Rectal smooth muscle tissue (tissue), 1 donor: ENCODE results near the gene MVD.
"Not testable (repeated sequence)": the region's sequence is repeated elsewhere in the genome, so short reads cannot be mapped to it uniquely, and the experiment has no call there.

ENCODE experiments used
- H3K27ac ChIP-seq: one replicate; pipeline ENCODE4 v1.7.0; 2013; ENCODE audit warnings: low read depth, low read length, inconsistent platforms
- H3K27me3 ChIP-seq: one replicate; pipeline ENCODE4 v1.7.0; 2013; ENCODE audit warnings: low read length; ENCODE audit not compliant: control insufficient read depth, insufficient read depth
- H3K36me3 ChIP-seq: one replicate; pipeline ENCODE4 v1.7.0; 2013; ENCODE audit warnings: low read length; ENCODE audit not compliant: control insufficient read depth, insufficient read depth
- H3K4me1 ChIP-seq: one replicate; pipeline ENCODE4 v1.7.0; 2013; ENCODE audit warnings: low read length; ENCODE audit not compliant: control insufficient read depth, insufficient read depth
- H3K4me3 ChIP-seq: one replicate; pipeline ENCODE4 v1.7.0; 2013; ENCODE audit warnings: low read length
- H3K9ac ChIP-seq: one replicate; pipeline ENCODE4 v1.7.0; 2013; ENCODE audit warnings: low read length

MVD gene

DNA sequence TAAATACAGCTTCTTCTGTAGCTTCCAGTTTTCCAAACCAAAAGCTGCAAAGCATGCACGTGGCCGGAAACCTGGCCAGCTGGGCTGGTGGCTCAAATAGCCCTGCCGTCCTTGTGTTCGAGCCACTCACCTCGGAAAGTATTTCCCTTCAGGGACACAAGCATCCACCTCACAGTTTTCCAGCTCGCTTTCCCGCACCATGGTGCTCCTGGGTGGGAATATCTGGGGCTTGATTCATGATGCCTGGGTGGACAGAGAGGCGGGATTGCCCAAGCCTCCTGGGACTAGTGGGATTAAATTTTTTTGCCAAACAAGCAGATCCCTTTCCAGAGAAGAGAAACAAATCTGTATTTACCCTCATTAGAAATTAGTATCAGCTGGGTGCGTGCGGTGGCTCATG is 7.1 kb upstream of the MVD start:
- Histone ChIP-seq H3K4me1 (no peaks in the 10 kb centered on the region), H3K27ac (no peak overlapping the region), H3K36me3 (no peaks in the 10 kb centered on the region), H3K9ac (no peak overlapping the region), H3K4me3 (no peak overlapping the region), H3K27me3 (no peaks in the 10 kb centered on the region)

DNA sequence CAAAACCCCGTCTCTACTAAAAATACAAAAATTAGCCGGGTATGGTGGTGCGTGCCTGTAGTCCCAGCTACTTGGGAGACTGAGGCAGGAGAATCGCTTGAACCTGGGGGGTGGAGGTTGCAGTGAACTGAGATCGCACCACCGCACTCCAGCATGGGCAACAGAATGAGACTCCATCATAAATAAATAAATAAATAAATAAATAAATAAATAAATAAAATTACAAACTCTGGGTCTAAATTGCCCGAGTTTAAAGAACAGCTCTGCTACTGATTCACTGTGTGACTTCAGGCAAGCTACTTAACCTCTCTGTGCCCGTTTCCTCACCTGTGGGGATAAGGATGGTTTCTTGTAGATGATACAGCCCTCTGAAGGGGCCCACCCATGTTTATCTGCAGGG is 6.6 kb upstream of the MVD start:
- H3K4me3 ChIP-seq, H3K4me1 ChIP-seq, H3K27ac ChIP-seq, H3K9ac ChIP-seq, H3K36me3 ChIP-seq, H3K27me3 ChIP-seq: not testable (repeated sequence)

DNA sequence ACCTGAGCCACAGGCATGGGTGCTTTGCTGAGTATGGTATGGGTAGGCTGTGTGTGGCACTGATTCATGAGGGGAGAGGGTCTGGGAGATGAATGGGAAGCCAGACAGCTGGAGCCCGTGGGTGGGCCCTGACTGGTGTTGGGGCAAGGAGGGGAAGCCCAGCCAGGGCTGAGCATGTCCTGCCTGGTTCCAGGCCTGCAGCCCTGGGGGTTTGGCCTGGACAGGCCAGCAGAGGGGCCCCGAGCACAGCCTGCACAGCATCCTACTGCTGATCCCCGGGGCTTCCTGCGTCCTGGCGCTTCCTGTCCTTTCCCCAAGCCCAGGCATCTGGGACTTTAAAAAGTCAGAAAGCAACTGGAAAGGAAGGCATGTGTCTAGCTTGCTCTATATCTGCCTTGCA is 4.6 kb upstream of the MVD start:
- no peak overlapping the region for H3K9ac ChIP-seq
- H3K27ac ChIP-seq, result no peak overlapping the region
- H3K4me1 ChIP-seq, result no peaks in the 10 kb centered on the region
- no peaks in the 10 kb centered on the region for H3K27me3 ChIP-seq
- H3K36me3 ChIP-seq, result no peaks in the 10 kb centered on the region
- H3K4me3 ChIP-seq, result no peak overlapping the region

DNA sequence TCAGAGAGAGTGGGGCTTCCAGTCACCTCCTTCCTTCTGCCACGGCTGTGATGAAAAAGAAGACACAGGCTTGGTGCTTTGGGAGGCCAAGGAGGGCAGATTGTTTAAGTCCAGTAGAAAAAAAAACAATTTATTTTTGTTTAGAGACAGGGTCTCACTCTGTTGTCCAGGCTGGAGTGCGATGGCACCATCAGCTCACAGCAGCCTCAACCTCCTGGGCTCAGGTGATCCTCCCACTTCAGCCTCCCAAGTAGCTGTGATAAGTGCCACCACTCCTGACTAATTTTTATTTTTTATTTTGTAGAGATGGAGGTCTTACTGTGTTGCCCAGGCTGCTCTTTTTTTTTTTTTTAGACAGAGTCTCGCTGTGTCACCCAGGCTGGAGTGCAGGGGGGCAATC is 2.7 kb upstream of the MVD start:
- no peak overlapping the region for H3K9ac ChIP-seq
- H3K4me3 ChIP-seq, result no peak overlapping the region
- H3K36me3 ChIP-seq, result no peaks in the 10 kb centered on the region
- no peaks in the 10 kb centered on the region for H3K27me3 ChIP-seq
- H3K27ac ChIP-seq, result no peak overlapping the region
- H3K4me1 ChIP-seq, result no peaks in the 10 kb centered on the region

DNA sequence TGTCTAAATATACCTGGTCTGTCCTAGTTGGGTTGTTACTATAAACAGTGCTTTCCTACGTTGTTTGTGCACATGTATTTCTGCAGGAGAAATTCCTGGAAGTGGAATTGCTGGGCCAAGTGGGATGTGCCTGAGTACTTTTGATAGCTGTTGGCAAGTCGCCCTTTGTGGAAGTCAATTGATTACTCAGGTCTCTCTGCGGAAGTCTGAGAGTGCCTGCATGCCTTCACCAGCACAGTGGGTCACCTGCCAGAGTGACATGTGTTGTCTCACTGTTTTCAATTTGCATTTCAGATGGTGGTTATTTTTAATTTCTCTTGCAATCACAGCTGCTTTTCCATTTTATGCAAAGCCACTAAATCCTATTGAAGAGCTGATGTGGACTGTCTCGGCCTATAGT is 2.3 kb upstream of the MVD start:
- Histone ChIP-seq H3K4me1 (no peaks in the 10 kb centered on the region), H3K27ac (no peak overlapping the region), H3K27me3 (no peaks in the 10 kb centered on the region), H3K9ac (no peak overlapping the region), H3K4me3 (no peak overlapping the region), H3K36me3 (no peaks in the 10 kb centered on the region)

DNA sequence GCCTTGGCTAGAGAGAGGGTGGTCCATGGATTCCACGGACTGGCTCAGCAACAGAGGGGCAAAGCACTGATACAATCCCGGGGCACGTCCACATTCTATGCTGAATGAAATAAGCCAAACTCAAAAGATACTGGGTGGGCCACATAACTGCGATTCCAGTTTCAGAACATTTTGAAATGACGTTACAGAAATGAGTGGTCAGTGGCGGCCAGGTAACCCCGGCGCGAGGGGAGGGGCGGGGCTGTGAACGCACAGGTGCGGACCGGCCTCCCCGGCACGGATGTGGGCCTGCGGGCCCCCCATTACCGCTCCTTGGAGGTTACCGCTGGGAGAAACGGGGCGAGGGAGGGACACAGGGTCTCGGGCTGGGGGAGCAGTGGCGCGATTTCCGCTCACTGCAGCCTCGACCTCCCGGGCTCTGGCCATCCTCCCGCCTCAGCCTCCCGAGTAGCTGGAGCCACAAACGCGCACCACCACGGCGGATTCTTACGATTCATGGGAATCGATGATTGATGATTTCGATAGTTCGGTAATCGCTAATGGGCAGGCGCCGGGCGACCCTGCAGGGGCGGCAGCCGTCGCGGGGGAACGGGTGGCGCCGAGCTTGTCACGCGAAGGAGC is 559 bp downstream of the MVD start:
- Histone ChIP-seq H3K36me3 (no peaks in the 10 kb centered on the region), H3K9ac (peak overlapping the region; percentile 80), H3K4me1 (no peaks in the 10 kb centered on the region), H3K27ac (peak overlapping the region; percentile 71), H3K27me3 (no peaks in the 10 kb centered on the region), H3K4me3 (peak overlapping the region; percentile 87)

DNA sequence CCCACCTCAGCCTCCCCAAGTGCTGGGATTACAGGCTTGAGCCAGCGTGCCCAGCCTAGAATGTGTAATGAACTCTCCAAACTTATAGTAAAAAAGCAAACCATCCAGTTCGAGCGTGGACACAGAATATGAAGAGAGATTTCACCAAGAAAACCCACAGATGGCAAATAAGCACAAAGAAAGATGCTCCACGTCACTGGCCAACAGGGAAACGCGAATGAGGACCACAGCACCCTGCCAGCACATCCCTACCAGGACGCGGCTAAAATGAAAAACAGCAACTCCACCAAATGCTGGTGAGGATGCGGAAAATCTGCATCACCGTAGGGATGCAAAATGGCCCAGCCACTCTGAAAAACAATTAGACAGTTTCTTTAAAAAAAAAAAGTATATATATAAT is 1.4 kb downstream of the MVD start:
- Histone ChIP-seq H3K4me3 (no peak overlapping the region), H3K36me3 (no peaks in the 10 kb centered on the region), H3K27me3 (no peaks in the 10 kb centered on the region), H3K27ac (no peak overlapping the region), H3K9ac (no peak overlapping the region), H3K4me1 (no peaks in the 10 kb centered on the region)

DNA sequence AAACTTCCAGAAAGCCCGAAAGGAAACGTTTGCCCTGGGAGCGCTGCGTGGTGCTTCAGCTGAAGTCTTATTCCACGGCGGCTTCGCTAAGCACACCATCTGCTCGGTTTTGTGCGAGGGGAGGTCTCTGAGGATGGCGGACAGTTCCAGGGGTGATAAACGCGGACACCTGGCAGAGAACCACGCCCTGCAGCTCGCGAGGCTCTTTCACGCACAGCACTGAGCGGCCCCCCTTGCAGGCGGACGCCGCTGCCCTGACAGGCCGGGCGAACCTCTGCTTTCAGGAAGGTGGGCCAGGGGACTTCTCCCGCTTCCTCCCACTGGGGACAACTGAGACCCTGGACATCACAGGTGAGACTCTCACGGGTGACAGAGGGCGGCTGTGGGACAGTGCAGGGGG is 3.7 kb downstream of the MVD start:
- H3K27ac ChIP-seq, result no peak overlapping the region
- H3K9ac ChIP-seq, result no peak overlapping the region
- H3K36me3 ChIP-seq, result no peaks in the 10 kb centered on the region
- H3K27me3 ChIP-seq, result no peaks in the 10 kb centered on the region
- H3K4me3 ChIP-seq, result no peak overlapping the region
- H3K4me1 ChIP-seq, result no peaks in the 10 kb centered on the region

DNA sequence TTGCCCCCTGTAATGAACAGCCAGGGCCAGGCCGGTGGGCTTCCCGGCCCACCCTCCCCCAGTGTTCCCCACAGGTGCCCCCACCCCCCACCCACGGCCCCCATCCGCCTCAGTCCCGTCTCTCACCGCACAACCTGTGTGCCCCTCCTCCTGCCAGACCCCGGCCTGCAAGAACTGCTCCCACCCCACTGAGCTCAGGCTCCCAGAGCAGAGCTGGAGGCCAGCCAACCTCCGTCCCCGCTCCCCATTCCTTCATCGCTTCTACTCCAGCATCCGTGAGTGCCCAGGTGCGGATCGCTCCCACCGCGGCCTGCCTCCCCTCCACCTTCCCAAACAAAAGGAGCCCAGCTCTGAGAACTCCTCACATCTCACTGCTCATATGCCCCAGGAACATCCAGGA is 4.2 kb downstream of the MVD start:
- H3K9ac ChIP-seq, result no peak overlapping the region
- no peak overlapping the region for H3K4me3 ChIP-seq
- H3K36me3 ChIP-seq, result no peaks in the 10 kb centered on the region
- H3K4me1 ChIP-seq, result no peaks in the 10 kb centered on the region
- no peak overlapping the region for H3K27ac ChIP-seq
- no peaks in the 10 kb centered on the region for H3K27me3 ChIP-seq

DNA sequence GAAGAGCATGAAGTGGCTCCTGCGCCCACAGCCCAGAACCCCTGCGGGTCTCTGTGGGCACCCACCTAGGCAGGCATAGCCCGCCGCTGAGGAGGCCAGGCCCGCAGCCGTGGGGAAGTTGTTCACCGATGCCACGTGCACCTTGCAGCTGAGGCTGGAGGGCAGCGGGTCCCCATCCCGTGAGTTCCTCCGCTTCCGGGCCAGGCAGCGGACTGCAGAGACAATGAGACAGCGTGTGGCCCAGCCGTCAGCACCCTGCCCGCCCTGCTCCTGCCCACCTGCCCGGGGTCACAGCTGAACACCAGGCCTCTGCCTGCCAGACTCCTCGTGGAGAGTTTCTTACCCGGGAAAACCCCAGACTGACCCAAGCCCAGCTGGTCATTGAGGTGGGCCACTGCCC is 5.5 kb downstream of the MVD start:
- H3K27ac ChIP-seq, result no peak overlapping the region
- H3K4me1 ChIP-seq, result no peaks in the 10 kb centered on the region
- no peak overlapping the region for H3K9ac ChIP-seq
- no peak overlapping the region for H3K4me3 ChIP-seq
- H3K36me3 ChIP-seq, result no peaks in the 10 kb centered on the region
- no peaks in the 10 kb centered on the region for H3K27me3 ChIP-seq

DNA sequence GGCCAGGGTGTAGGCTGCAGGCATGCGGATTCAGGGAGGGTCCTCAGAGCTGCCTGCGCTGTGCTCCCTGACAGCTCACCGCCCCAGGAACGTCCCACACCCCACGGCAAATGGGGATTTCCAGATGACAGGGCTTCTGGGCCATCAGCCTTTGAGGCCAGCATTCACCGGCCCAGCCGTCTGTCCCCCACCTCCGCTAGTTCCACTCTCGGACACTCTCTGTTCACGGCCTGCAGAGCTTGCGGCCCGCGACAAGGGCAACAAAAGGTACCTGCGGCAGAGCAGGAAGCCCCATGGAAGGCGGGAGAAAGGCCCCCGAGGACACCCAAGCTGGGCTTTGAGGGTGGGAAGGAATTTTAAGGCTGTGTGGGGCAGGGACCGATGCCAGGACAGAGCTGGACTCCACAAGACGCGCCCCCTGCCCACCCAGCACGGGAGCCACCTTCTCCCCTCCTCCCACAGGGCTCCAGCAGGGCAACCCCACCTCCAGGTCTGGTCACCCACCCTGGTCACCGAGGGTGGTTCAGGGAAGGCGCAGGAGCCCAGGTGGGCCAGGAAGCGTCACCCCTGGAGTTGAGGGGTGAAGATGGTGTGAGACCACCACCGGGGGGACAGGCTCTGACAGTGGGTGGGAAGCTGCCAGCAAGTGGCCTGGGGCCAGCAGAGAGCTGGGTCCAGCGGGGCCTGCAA is 6.5 kb downstream of the MVD start:
- Histone ChIP-seq H3K27me3 (no peaks in the 10 kb centered on the region), H3K9ac (no peak overlapping the region), H3K27ac (no peak overlapping the region), H3K4me3 (no peak overlapping the region), H3K4me1 (no peaks in the 10 kb centered on the region), H3K36me3 (no peaks in the 10 kb centered on the region)

DNA sequence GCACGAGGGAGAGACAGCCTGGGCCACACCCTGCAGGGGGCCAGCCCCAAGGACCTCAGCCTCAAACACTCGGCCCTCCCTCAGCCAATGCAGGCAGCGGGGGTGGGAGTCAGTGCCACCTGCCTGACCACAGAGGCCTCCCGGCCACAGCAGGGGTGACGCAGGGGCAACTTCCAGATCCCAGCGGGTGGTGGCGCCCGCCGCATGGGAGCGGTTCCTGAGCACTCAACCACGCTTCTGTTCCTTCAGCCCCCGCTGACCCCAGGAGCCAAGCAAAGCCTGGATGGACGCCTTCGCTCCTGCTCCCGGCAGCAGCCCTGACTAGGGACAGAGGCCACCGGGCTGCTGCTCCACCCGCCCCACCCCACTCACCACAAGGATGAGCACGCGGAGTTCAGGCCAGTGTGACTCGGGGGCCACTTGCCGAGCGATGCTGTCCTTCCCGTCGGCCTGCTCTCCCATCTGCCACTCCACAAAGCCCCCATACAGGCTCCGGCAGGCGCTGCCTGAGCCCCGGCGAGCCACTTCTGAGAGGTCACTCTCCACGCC is 7.1 kb downstream of the MVD start:
- Histone ChIP-seq H3K27ac (no peak overlapping the region), H3K4me3 (no peak overlapping the region), H3K36me3 (no peaks in the 10 kb centered on the region), H3K27me3 (no peaks in the 10 kb centered on the region), H3K4me1 (no peaks in the 10 kb centered on the region), H3K9ac (no peak overlapping the region)
